GM12878 (cell line): ENCODE results near the gene GOPC. TPM values are rescaled to one million over a fixed set of nuclear protein-coding genes. Genes with fewer than 3 reads are reported as not detected.

Experiments
- ATAC-seq: fragments of 200-7000 bp; cut with Tn5 transposase; 3 replicates; pipeline ENCODE4 v1.9.1; 2020; ENCODE audit warnings: mild to moderate bottlenecking, moderate library complexity
- BruUV-seq: library from RNA; stranded (reverse); fragments of 400-500 nt; replicated peaks from 2 replicates; lab custom pipeline; 2021; lab: Mats Ljungman, UMichigan
- CTCF ChIA-PET: fragments of 300-600 bp; sonication (Branson Sonifier 250); formaldehyde crosslinking; extraction: SDS; loops from one replicate; lab custom pipeline; 2021; ENCODE audit warnings: inconsistent platforms; lab: Yijun Ruan, JAX
- POLR2A ChIA-PET: fragments of 350-600 bp; formaldehyde crosslinking; extraction: SDS; loops from one replicate; lab custom pipeline; 2021; ENCODE audit warnings: inconsistent platforms; lab: Charles Lee
- RAD21 ChIA-PET: fragments of 300-600 bp; sonication (Branson Sonifier 250); formaldehyde crosslinking; loops from one replicate; lab custom pipeline; 2023; ENCODE audit warnings: antibody characterized with exemption; ENCODE audit not compliant: unreplicated experiment; lab: Charles Lee
- SMC1A ChIA-PET: fragments of 300-600 bp; sonication (Branson Sonifier 250); formaldehyde crosslinking; loops from one replicate; lab custom pipeline; 2023; ENCODE audit not compliant: unreplicated experiment, uncharacterized antibody; lab: Charles Lee
- DNase-seq: peaks from one replicate; pipeline ENCODE4 v3.0.0-alpha.2; 2011; ENCODE audit warnings: low read depth, low spot score
- FAIRE-seq: peaks from 3 replicates; lab custom pipeline; 2011; peaks lifted over from hg19 to GRCh38; lab: Jason Lieb, UNC
- H2AFZ ChIP-seq: 2 replicates; pipeline ENCODE4 v1.6.0; 2011; ENCODE audit warnings: low read depth, low read length, control low read depth; ENCODE audit not compliant: control insufficient read depth
- H3K27ac ChIP-seq: 2 replicates; pipeline ENCODE4 v1.5.1; 2011; ENCODE audit warnings: control low read depth; ENCODE audit not compliant: control insufficient read depth, insufficient read depth
- H3K27me3 ChIP-seq, 2 experiments: replicated peaks in 1 of 2; 2 replicates each; pipeline versions ENCODE4 v1.6.0 to v1.6.1; 2011; ENCODE audit warnings: low read length in 1 of 2; ENCODE audit not compliant: control insufficient read depth in 2 of 2, insufficient read depth in 2 of 2
- H3K36me3 ChIP-seq, 2 experiments: 2 replicates each; pipeline ENCODE4 v1.5.1; 2011; ENCODE audit warnings: low read length in 1 of 2; ENCODE audit not compliant: control insufficient read depth in 2 of 2, insufficient read depth in 2 of 2
- H3K4me1 ChIP-seq: 2 replicates; pipeline ENCODE4 v1.6.1; 2011; ENCODE audit warnings: mild to moderate bottlenecking, low read length, moderate library complexity, mixed read lengths; ENCODE audit not compliant: control insufficient read depth, insufficient read depth
- H3K4me2 ChIP-seq: 2 replicates; pipeline ENCODE4 v1.6.0; 2011; ENCODE audit warnings: control low read depth; ENCODE audit not compliant: control insufficient read depth, insufficient read depth
- H3K4me3 ChIP-seq: fragments of 200-600 bp; sonication (generic); 2 replicates; pipeline ENCODE4 v1.5.1; 2016
- H3K79me2 ChIP-seq: 2 replicates; pipeline ENCODE4 v1.6.0; 2011; ENCODE audit warnings: low read length; ENCODE audit not compliant: control insufficient read depth, insufficient read depth
- H3K9ac ChIP-seq: 2 replicates; pipeline ENCODE4 v1.8.0; 2011; ENCODE audit warnings: low read length, control low read depth, mixed read lengths; ENCODE audit not compliant: control insufficient read depth, insufficient read depth
- H3K9me3 ChIP-seq: replicated peaks from 3 replicates; pipeline ENCODE4 v1.5.1; 2011; ENCODE audit warnings: mild to moderate bottlenecking, low read length; ENCODE audit not compliant: control insufficient read depth, insufficient read depth
- H4K20me1 ChIP-seq: 2 replicates; pipeline ENCODE4 v1.6.0; 2011; ENCODE audit not compliant: control insufficient read depth, insufficient read depth
- FOXK2 ChIP-seq: fragments of 450-650 bp; IDR thresholded peaks from 2 replicates; pipeline ENCODE4 v1.6.1; 2017; ENCODE audit warnings: mild to moderate bottlenecking, moderate library complexity
- LARP7 ChIP-seq: fragments of 450-650 bp; IDR thresholded peaks from 2 replicates; pipeline ENCODE4 v1.6.1; 2017; ENCODE audit warnings: mild to moderate bottlenecking
- PAX8 ChIP-seq: fragments of 450-650 bp; IDR thresholded peaks from 2 replicates; pipeline ENCODE4 v1.6.1; 2017; ENCODE audit warnings: mild to moderate bottlenecking, moderate library complexity
- RB1 ChIP-seq: fragments of 450-650 bp; formaldehyde crosslinking; IDR thresholded peaks from 2 replicates; pipeline ENCODE4 v1.6.1; 2017; ENCODE audit warnings: mild to moderate bottlenecking, borderline replicate concordance
- RCOR1 ChIP-seq: conservative IDR thresholded peaks from 2 replicates; pipeline ENCODE4 v1.6.1; 2012; ENCODE audit warnings: low read depth, low read length, improper control_type of control experiment
- RUNX3 ChIP-seq: IDR thresholded peaks from 2 replicates; pipeline ENCODE4 v1.6.1; 2012; ENCODE audit warnings: low read length, inconsistent platforms
- STAT3 ChIP-seq: IDR thresholded peaks from 2 replicates; pipeline ENCODE4 v1.6.1; 2011; ENCODE audit warnings: low read depth, low read length, improper control_type of control experiment
- SUZ12 ChIP-seq: fragments of 200-600 bp; sonication (generic); IDR thresholded peaks from one replicate; pipeline ENCODE4 v1.6.1; 2018; ENCODE audit warnings: antibody characterized with exemption, mild to moderate bottlenecking; ENCODE audit not compliant: unreplicated experiment
- WGBS: methylation state at CpG from one replicate; pipeline ENCODE4 v1.1.6; 2016; ENCODE audit warnings: low lambda C conversion rate; ENCODE audit not compliant: insufficient replicate concordance, insufficient coverage; ENCODE audit errors: missing lambda C conversion rate; 5-methylcytosine and 5-hydroxymethylcytosine counted together
- in situ Hi-C: fragments of 300-500 bp; cut with MboI; formaldehyde crosslinking; loops from 9 replicates; pipeline ENCODE4 v1.14.3; 2018; ENCODE audit warnings: mixed read lengths
- intact Hi-C: fragments of 100-400 bp; cut with micrococcal nuclease; formaldehyde crosslinking; loops from one replicate; pipeline ENCODE4 v1.14.2; 2022; ENCODE audit not compliant: unreplicated experiment
- polyA plus RNA-seq, 11 experiments: library from polyadenylated mRNA; depleted of rRNA in 4 of 11; unstranded in 6 of 11; stranded (reverse) in 5 of 11; fragments of >200 nt; fragmentation: Nextera tagmentation in 4 of 11; fragmentation: Illumina TruSeq in 1 of 11; extraction: Ambion mirVana in 4 of 11; extraction: Trizol in 1 of 11; gene quantifications; 1 replicate in 1 of 11; 2 replicates in 10 of 11; pipeline versions ENCODE4 v1.2.1 to v1.2.3, GENCODE V29; 2011 to 2016; ENCODE audit warnings: inconsistent platforms in 2 of 11, missing spikeins in 2 of 11, low read depth in 1 of 11
- total RNA-seq, 4 experiments: library from RNA; depleted of rRNA in 3 of 4; stranded (reverse); fragments of >200 nt in 3 of 4; fragmentation: Illumina TruSeq in 1 of 4; extraction: Trizol in 1 of 4; gene quantifications; 2 replicates each; pipeline versions ENCODE4 v1.2.1 to v1.2.3, GENCODE V29; 2013 to 2021
- TF ChIP-seq, protein P1 (sequence below): fragments of 450-650 bp; IDR thresholded peaks from 2 replicates; pipeline ENCODE4 v1.6.1; 2017; ENCODE audit warnings: low read depth, mild to moderate bottlenecking, moderate library complexity
- TF ChIP-seq, protein P2 (sequence below): IDR thresholded peaks from 2 replicates; pipeline ENCODE4 v1.6.1; 2011; ENCODE audit warnings: borderline replicate concordance, low read depth, mild to moderate bottlenecking, moderate library complexity, mixed read lengths, low read length; ENCODE audit not compliant: insufficient read depth; ENCODE audit errors: extremely low read length
- TF ChIP-seq, protein P3 (sequence below): fragments of 450-650 bp; IDR thresholded peaks from 2 replicates; pipeline ENCODE4 v1.6.1; 2017; ENCODE audit warnings: mild to moderate bottlenecking, moderate library complexity
- TF ChIP-seq, protein P4 (sequence below): IDR thresholded peaks from 2 replicates; pipeline ENCODE4 v1.6.1; 2011; ENCODE audit warnings: low read depth, mild to moderate bottlenecking, low read length, moderate library complexity, borderline replicate concordance; ENCODE audit errors: extremely low read depth
- TF ChIP-seq, protein P5 (sequence below): IDR thresholded peaks from 2 replicates; pipeline ENCODE4 v1.6.1; 2012; ENCODE audit warnings: mild to moderate bottlenecking, low read depth, low read length

Gene GOPC
- total and polyA plus RNA-seq, 10 of the 15 experiments (the other 5 are each of a cell fraction or from before 2014, with no cell fraction given): 5.8 to 28.5 (median 18.0) TPM

DNA sequence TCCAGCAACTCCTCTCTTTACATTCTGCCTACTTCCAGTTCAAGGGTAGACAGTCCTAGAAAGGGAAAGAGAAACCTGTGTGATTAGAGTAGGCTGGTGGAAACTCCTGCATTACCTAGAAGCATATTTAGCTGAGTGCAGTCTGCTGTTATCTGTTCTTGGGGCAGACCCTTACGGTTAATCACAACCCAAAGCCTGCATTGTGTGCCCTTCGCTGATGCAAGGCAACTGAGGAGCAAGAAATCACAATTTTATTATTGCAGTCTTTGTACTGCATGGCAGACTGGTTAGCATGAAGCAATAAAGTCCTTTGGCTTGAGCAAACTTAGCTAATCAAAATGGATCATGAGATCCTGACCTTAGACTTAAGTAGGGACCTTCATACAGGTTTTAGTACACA, 1.5 kb upstream of the GOPC start:
- ATAC-seq (no peak), DNase-seq (no peak), FAIRE-seq (no peak)
- H3K4me1 ChIP-seq: peaks cover 6% of the 10 kb centered on the region; the same call in 1 of the 2 replicates
- no peak overlapping the region for H3K9ac ChIP-seq
- no TSS peak for BruUV-seq
- no peak overlapping the region for H3K4me2 ChIP-seq
- SMC1A ChIA-PET: interaction anchor here (0.7 to 8.5 kb wide), 15 partner anchors 38 to 258 kb away, joined by 3 to 128 read pairs (median 3); partner anchors contain the start of gene DCBLD1
- intact Hi-C loops (loop anchor here (2.0 kb wide), 1 partner anchor 125 kb away; no protein-coding TSS in a partner anchor), in situ Hi-C loops (no loop called here)
- H3K27ac ChIP-seq: no peak overlapping the region
- POLR2A ChIA-PET: interaction anchor here (0.9 to 4.3 kb wide), 3 partner anchors 45 to 121 kb away, joined by 3 to 14 read pairs (median 4); partner anchors contain the start of gene DCBLD1
- H4K20me1 ChIP-seq: no peaks in the 10 kb centered on the region
- WGBS: 96% methylated on average over 2 of the region's 2 CpGs
- H3K36me3 ChIP-seq: no peaks in the 10 kb centered on the region
- H3K9me3 ChIP-seq: no peaks in the 10 kb centered on the region; the same call in 2 of the 3 replicates
- CTCF ChIA-PET: interaction anchor here (0.8 to 5.2 kb wide), 31 partner anchors 9 to 262 kb away, joined by 3 to 121 read pairs (median 6); partner anchors contain the start of gene DCBLD1
- no peaks in the 10 kb centered on the region for H3K27me3 ChIP-seq
- RAD21 ChIA-PET: interaction anchor here (0.7 to 6.2 kb wide), 12 partner anchors 17 to 160 kb away, joined by 3 to 71 read pairs (median 4); partner anchors contain the start of gene DCBLD1
- H3K79me2 ChIP-seq: peaks cover 34% of the 10 kb centered on the region
- peak overlapping the region; percentile 3; the same call in 1 of the 2 replicates for H2AFZ ChIP-seq
- H3K4me3 ChIP-seq: no peak overlapping the region
- TF ChIP-seq, protein P1, sequence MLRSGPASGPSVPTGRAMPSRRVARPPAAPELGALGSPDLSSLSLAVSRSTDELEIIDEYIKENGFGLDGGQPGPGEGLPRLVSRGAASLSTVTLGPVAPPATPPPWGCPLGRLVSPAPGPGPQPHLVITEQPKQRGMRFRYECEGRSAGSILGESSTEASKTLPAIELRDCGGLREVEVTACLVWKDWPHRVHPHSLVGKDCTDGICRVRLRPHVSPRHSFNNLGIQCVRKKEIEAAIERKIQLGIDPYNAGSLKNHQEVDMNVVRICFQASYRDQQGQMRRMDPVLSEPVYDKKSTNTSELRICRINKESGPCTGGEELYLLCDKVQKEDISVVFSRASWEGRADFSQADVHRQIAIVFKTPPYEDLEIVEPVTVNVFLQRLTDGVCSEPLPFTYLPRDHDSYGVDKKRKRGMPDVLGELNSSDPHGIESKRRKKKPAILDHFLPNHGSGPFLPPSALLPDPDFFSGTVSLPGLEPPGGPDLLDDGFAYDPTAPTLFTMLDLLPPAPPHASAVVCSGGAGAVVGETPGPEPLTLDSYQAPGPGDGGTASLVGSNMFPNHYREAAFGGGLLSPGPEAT: no peak
- TF ChIP-seq PAX8 (no peak), FOXK2 (no peak), LARP7 (no peak), RCOR1 (no peak), STAT3 (no peak), RB1 (no peak), RUNX3 (no peak), SUZ12 (no peak)
- TF ChIP-seq, protein P2, sequence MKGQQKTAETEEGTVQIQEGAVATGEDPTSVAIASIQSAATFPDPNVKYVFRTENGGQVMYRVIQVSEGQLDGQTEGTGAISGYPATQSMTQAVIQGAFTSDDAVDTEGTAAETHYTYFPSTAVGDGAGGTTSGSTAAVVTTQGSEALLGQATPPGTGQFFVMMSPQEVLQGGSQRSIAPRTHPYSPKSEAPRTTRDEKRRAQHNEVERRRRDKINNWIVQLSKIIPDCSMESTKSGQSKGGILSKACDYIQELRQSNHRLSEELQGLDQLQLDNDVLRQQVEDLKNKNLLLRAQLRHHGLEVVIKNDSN: no peak
- TF ChIP-seq, protein P3, sequence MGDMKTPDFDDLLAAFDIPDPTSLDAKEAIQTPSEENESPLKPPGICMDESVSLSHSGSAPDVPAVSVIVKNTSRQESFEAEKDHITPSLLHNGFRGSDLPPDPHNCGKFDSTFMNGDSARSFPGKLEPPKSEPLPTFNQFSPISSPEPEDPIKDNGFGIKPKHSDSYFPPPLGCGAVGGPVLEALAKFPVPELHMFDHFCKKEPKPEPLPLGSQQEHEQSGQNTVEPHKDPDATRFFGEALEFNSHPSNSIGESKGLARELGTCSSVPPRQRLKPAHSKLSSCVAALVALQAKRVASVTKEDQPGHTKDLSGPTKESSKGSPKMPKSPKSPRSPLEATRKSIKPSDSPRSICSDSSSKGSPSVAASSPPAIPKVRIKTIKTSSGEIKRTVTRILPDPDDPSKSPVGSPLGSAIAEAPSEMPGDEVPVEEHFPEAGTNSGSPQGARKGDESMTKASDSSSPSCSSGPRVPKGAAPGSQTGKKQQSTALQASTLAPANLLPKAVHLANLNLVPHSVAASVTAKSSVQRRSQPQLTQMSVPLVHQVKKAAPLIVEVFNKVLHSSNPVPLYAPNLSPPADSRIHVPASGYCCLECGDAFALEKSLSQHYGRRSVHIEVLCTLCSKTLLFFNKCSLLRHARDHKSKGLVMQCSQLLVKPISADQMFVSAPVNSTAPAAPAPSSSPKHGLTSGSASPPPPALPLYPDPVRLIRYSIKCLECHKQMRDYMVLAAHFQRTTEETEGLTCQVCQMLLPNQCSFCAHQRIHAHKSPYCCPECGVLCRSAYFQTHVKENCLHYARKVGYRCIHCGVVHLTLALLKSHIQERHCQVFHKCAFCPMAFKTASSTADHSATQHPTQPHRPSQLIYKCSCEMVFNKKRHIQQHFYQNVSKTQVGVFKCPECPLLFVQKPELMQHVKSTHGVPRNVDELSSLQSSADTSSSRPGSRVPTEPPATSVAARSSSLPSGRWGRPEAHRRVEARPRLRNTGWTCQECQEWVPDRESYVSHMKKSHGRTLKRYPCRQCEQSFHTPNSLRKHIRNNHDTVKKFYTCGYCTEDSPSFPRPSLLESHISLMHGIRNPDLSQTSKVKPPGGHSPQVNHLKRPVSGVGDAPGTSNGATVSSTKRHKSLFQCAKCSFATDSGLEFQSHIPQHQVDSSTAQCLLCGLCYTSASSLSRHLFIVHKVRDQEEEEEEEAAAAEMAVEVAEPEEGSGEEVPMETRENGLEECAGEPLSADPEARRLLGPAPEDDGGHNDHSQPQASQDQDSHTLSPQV: no peak
- TF ChIP-seq, protein P4, sequence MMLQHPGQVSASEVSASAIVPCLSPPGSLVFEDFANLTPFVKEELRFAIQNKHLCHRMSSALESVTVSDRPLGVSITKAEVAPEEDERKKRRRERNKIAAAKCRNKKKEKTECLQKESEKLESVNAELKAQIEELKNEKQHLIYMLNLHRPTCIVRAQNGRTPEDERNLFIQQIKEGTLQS: no peak
- TF ChIP-seq, protein P5, sequence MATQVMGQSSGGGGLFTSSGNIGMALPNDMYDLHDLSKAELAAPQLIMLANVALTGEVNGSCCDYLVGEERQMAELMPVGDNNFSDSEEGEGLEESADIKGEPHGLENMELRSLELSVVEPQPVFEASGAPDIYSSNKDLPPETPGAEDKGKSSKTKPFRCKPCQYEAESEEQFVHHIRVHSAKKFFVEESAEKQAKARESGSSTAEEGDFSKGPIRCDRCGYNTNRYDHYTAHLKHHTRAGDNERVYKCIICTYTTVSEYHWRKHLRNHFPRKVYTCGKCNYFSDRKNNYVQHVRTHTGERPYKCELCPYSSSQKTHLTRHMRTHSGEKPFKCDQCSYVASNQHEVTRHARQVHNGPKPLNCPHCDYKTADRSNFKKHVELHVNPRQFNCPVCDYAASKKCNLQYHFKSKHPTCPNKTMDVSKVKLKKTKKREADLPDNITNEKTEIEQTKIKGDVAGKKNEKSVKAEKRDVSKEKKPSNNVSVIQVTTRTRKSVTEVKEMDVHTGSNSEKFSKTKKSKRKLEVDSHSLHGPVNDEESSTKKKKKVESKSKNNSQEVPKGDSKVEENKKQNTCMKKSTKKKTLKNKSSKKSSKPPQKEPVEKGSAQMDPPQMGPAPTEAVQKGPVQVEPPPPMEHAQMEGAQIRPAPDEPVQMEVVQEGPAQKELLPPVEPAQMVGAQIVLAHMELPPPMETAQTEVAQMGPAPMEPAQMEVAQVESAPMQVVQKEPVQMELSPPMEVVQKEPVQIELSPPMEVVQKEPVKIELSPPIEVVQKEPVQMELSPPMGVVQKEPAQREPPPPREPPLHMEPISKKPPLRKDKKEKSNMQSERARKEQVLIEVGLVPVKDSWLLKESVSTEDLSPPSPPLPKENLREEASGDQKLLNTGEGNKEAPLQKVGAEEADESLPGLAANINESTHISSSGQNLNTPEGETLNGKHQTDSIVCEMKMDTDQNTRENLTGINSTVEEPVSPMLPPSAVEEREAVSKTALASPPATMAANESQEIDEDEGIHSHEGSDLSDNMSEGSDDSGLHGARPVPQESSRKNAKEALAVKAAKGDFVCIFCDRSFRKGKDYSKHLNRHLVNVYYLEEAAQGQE: no peak
